Peyer's patch (tissue), 4 donors: ENCODE results near the gene PDLIM5.
"Not testable (repeated sequence)": the region's sequence is repeated elsewhere in the genome, so short reads cannot be mapped to it uniquely, and the experiment has no call there.

ENCODE experiments used
- POLR2A ChIP-seq, 2 donors: fragments of 450-650 bp; IDR thresholded peaks; one replicate each; pipeline ENCODE4 v1.5.1; 2017; ENCODE audit warnings: antibody characterized with exemption in 2 of 2, mild to moderate bottlenecking in 2 of 2, moderate library complexity in 2 of 2
- TF ChIP-seq, protein P1 (sequence below), 6 experiments: fragments of 450-650 bp in 4 of 6; fragments of 200-600 bp in 2 of 6; sonication (generic) in 1 of 6; IDR thresholded peaks; one replicate each; pipeline ENCODE4 v1.5.1; 2017 to 2019; ENCODE audit warnings: antibody characterized with exemption in 6 of 6, mild to moderate bottlenecking in 3 of 6, moderate library complexity in 1 of 6

DNA sequence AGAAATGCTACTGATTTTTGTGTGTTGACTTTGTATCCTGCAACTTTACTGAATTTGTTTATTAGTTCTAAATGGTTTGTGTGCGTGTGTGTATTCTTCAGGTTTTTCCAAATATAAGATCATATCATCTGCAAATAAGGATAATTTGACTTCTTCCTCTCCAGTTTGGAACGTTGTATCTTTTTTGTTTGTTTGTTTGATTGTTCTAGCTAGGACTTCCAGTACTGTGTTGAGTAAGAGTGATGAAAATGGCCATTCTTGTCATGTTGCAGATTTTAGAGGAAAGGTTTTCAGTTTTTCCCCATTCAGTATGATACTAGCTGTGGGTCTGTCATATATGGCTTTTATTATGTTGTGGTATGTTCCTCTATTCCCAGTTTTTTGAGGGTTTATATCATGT, 61.8 kb downstream of the PDLIM5 start:
- TF ChIP-seq, protein P1, sequence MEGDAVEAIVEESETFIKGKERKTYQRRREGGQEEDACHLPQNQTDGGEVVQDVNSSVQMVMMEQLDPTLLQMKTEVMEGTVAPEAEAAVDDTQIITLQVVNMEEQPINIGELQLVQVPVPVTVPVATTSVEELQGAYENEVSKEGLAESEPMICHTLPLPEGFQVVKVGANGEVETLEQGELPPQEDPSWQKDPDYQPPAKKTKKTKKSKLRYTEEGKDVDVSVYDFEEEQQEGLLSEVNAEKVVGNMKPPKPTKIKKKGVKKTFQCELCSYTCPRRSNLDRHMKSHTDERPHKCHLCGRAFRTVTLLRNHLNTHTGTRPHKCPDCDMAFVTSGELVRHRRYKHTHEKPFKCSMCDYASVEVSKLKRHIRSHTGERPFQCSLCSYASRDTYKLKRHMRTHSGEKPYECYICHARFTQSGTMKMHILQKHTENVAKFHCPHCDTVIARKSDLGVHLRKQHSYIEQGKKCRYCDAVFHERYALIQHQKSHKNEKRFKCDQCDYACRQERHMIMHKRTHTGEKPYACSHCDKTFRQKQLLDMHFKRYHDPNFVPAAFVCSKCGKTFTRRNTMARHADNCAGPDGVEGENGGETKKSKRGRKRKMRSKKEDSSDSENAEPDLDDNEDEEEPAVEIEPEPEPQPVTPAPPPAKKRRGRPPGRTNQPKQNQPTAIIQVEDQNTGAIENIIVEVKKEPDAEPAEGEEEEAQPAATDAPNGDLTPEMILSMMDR (IDR thresholded peaks at IDR 0.05): not testable (repeated sequence)
- TF ChIP-seq POLR2A (IDR thresholded peaks at IDR 0.05): not testable (repeated sequence)
